GM10847 (cell line): ENCODE results near the gene RAD52.

Experiments used
- POLR2A ChIP-seq: IDR thresholded peaks from 2 replicates; pipeline ENCODE4 v1.6.1; 2011; ENCODE audit not compliant: insufficient read length; ENCODE audit errors: extremely low read depth

The RAD52 gene

GRCh38 chr12:936377-937345 is 12.8 kb downstream of the RAD52 start:
- no peak for TF ChIP-seq POLR2A

GRCh38 chr12:931591-931990 is 17.9 kb downstream of the RAD52 start:
- no peak for TF ChIP-seq POLR2A

DNA sequence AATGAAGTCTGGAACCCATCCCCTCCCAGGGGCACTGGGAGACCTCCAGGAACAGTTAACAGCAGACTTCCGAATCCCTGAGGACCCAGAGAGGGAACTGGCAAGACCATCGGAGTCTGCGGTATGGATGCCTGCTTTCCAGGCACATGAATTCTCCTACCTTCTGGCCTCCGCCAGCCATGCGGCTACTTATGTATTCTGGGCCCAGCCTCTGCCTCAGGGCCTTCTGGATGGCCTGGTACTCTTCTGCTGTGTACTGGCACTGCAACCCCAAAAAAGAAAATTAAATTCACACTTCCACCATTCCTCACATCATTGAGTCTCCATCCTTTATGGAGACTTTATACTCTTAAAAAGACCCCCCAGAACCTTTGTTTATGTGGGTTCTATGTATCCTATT is 18.4 kb downstream of the RAD52 start:
- no peak for TF ChIP-seq POLR2A

DNA sequence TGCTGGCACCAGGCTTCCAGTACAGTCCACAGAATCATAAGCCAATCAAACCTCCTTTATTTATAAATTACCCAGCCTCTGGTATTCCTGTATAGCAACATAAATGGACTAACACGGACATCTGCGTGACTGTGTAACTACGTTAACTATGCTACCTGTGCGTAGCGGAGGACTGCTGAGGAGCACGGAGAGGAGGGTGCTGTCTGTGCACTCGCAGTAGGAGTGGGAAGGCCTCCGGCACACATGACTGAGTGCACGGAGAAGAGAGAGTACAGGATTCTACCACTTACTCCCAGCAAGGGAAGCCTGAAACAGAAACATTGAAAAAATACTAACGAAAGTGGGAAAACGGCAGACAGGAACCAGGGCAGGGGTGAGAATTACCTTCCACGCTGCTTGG is 22.9 kb downstream of the RAD52 start:
- TF ChIP-seq POLR2A = no peak

DNA sequence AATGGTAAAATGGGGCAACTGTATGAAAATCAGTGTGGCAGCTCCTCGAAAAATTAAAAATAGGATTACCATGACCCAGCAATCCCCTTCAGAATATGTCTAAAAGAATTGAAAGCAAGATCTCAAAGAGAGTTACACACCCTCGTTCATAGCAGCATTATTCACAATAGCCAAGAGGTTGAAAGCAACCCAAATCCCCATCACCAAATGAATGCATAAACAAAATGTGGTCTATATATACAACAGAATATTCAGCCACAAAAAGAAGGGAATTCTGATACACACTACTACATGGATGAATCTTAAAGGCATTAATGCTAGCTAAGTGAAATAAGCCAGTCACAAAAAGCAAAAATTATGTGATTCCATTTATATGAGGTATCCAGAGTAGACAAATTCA is 27.2 kb downstream of the RAD52 start:
- TF ChIP-seq POLR2A = no peak

DNA sequence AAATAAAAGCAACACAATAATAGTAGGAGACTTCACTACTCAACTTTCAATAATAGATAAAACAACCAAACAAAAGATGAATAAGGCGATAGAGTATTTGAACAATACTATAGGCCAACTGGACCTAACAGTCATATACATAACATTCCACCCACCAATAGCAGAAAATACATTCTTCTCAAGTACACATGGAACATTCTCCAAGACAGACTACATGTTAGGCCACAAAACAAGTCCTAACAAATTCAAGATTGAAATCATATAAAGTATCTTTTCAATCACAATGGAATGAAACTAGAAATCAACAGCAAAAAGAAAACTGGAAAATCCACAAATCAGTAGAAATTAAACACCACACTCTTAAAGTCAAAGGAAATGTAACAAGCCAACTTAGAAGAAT is 28.8 kb downstream of the RAD52 start:
- TF ChIP-seq POLR2A = no peak

GRCh38 chr12:916712-917445 is 32.6 kb downstream of the RAD52 start:
- no peak for TF ChIP-seq POLR2A

- no peak for TF ChIP-seq POLR2A
These were observed 33.3 kb downstream of the RAD52 start for GRCh38 chr12:916240-916639.

DNA sequence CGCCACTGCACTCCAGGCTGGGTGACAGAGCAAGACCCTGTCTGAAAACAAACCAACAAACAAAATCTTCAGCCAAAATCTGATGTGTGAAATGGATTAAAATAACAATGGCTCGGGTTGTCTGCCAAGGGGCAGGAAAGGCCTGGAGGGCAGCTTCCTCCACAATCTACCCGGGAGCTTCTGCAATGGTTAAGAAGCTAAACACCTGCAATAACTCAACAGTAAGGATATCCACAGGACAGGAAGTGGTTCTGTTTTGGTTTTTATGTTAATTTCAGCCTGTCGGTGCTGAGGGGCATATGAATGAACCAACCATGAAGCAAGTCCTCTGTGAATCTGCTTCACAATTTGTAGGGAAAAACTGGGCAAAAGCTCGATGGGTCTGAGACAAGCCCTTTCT is 34.4 kb downstream of the RAD52 start:
- TF ChIP-seq POLR2A = no peak

DNA sequence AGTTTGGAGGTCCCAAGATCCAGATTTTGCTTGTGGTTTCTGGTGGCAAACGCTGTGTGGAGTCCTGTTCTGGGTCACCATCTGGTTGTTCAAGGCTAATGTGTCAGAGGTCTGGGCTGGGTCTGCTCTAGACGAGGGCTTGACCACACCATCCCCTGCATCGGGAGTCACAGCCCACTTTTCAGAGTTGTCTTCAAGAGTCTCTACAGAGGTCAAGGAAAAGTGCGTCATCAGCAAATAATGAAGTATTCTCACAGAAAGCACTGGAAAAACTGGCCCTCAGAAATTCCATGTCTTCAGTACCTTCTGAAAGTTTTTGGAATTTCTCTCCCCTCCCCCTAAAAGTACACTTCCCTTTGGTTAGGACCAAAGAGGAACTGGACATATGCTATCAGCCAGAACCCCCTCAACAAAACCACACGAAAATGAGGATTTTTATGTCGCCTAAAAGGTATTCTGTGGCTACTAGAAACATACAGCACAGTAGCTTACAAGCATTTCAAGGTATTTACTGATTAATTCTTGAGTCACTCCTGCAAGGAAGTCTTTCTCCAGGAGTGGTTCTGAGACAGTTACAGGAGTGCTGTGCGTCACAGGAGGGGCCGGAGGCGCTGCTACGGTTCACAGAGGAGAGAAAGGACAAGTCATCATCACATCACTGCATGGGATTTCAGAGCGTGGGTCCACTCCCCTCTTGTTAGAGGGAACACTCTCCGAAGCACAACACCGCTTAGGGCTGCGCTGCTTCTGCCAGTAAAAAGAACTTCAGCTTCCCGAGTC is 35.4 kb downstream of the RAD52 start:
- no peak for TF ChIP-seq POLR2A

GRCh38 chr12:912466-913235 is 36.8 kb downstream of the RAD52 start:
- no peak for TF ChIP-seq POLR2A

DNA sequence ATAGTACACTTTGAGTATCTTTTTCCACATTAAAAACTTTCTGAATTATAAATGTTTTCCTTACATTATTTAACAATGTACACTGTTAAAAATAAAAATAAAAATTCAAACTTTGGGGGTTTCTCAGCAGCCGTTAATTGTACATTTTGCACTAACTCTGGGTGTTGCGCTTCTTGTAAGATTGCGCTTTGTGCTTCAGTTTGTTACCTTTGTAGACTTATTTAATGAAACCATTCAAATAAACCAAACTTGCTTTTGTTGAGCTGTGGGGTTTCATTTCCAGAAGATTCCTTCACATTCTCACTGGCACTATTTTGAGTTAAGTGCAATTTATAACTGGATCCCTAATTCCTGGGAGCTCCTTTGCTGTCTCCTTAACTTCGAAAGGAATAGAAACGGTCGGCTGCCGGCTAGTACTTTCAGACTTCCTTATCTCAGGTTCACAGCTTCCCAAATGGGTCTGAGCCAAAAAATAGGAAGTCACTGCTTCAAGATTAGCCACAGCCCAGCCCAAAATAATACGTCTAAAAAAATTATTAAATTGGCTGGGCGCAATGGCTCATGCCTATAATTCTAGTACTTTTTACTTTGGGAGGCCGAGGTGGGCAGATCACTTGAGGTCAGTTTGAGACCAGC is 38.2 kb downstream of the RAD52 start:
- no peak for TF ChIP-seq POLR2A

DNA sequence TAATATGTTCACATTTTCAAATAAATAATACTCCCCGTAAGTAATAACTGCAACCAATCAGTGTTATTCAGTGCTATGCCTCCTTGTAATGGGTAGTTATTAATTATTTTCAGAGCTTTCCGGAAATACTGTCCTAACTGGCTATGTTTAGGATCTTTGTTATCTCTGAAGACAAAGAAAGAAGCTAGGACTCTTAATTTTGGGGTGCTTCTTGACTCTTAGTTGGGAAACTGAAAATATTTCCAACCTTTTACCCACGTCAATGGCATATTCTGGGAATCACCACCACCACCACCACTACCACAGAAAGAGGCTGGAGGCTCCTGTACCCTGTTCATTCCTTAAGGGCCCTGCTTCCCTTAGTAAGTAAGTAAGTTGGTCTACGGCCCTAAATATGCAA is 39.1 kb downstream of the RAD52 start:
- TF ChIP-seq POLR2A = no peak

GRCh38 chr12:909861-910260 is 39.6 kb downstream of the RAD52 start:
- no peak for TF ChIP-seq POLR2A
